VCaP (cell line): ENCODE data around the gene NALCN.

Source experiments
- H3K27ac ChIP-seq: fragments of 450-650 bp; 2 replicates; pipeline ENCODE4 v1.5.1; 2017
- CTCF ChIP-seq: fragments of 450-650 bp; conservative IDR thresholded peaks from 2 replicates; pipeline ENCODE4 v1.5.1; 2017; ENCODE audit warnings: mild to moderate bottlenecking, moderate library complexity

The NALCN gene

GRCh38 chr13:101127741-101128353, 288.5 kb downstream of the NALCN start:
- no peak overlapping the region for H3K27ac ChIP-seq
- TF ChIP-seq CTCF = peak; percentile 96

GRCh38 chr13:101123028-101123427, 293.3 kb downstream of the NALCN start:
- TF ChIP-seq CTCF = no peak

DNA sequence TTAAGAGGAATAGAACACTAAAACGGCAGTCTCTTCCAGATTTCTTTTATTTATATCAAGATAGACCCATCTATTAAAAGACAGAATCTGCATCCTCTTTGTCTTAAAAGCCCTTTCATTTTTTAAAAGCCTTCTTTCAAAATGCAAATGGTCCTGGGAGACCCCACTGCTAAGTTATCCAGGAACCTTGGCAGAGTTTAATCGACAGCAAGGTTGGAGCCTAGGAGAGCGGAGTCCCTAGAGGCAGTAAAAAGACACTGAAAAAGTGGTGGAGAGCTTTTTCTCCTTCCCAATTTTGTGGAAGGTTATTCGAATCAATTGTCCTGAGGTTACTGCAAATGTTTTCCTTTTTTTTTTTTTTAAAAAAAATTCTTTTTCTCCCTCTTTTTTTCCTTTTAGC, 294.7 kb downstream of the NALCN start:
- no peak for TF ChIP-seq CTCF

More at GRCh38 chr13:101123028-101123427, 293.3 kb downstream of the NALCN start:
- H3K27ac ChIP-seq = no peak overlapping the region

GRCh38 chr13:101120007-101120406, 296.3 kb downstream of the NALCN start:
- TF ChIP-seq CTCF = no peak
- H3K27ac ChIP-seq = no peak overlapping the region

More for the DNA sequence above, 294.7 kb downstream of the NALCN start:
- no peak overlapping the region for H3K27ac ChIP-seq

GRCh38 chr13:101116826-101117225, 299.5 kb downstream of the NALCN start:
- no peak for TF ChIP-seq CTCF
- H3K27ac ChIP-seq = no peak overlapping the region

DNA sequence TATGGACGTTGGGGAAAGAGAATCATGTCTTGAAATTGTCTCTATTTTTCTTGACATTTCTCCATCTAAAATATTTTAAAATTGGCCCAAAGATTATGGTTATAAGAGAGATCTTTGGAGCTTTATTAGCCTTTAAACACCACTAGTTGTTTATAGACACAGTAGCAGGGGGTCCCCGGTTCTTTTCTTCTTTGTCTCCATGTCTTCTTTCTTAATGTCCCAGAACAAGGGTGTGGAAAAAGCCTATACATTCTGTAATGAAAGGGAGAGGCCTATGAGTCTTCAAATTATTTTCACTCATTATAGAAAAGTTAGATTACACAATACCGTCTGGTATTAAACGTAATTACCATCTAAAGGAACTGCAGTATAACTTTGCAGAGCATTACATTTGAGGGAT, 300.0 kb downstream of the NALCN start:
- TF ChIP-seq CTCF = no peak
- H3K27ac ChIP-seq = no peak overlapping the region

GRCh38 chr13:101115762-101116171, 300.5 kb downstream of the NALCN start:
- peak; percentile 64 for TF ChIP-seq CTCF

More at GRCh38 chr13:101115762-101116171, 300.5 kb downstream of the NALCN start:
- H3K27ac ChIP-seq = no peak overlapping the region
